ENCODE measurements around the gene RARG. TPM values are rescaled to one million over a fixed set of nuclear protein-coding genes. Genes with fewer than 3 reads are reported as not detected.

Gene RARG
- total RNA-seq, 1 experiment from 2014 or later, result 11.8 TPM

DNA sequence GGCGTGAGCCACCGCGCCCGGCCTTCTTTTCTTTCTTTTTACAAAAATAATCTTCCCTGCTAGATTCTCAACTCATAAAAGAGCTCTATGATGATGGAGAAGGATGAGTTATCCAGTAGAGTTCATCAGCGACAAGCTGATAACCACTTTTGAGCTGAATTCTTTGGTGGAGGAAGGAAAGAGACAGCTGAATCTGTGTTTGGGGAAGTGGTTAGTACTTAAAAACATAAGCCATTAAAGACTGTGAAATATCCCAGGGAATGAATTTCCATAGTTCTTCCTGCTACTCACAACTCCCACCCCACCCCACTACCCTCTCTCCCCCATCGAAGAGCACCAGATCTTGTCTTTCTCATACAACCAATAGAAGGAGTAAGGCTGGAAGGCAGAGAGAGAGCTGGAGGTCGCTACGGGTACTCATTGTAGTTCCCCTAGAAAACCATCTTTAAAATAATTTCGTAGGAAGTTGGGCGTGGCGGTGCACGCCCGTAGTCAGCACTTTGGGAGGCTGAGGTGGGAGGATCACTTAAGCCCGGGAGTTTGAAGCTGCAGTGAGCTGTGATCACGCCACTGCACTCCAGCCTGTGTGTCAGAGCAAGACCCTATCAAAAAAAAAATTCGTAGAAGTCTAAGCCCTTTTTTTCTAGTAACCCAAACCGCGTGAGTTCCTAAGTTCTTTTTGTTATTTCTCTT lies 35.4 kb upstream of the RARG start:
- Histone ChIP-seq H3K9me3 (no peaks in the 10 kb centered on the region), H3K36me3 (ENCODE audit: control insufficient read depth, insufficient read depth, low read length) (no peaks in the 10 kb centered on the region), H3K4me3 (ENCODE audit: low read depth, low read length) (peak overlapping the region; percentile 75), H3K4me1 (no peaks in the 10 kb centered on the region), H3K27me3 (replicated peaks; ENCODE audit: control insufficient read depth, insufficient read depth, low read length) (no peaks in the 10 kb centered on the region)
- H3K27me3 Mint-ChIP-seq (ENCODE audit: insufficient read depth, unreplicated experiment), result no peaks in the 10 kb centered on the region
- peaks cover 9% of the 10 kb centered on the region for H3K4me1 Mint-ChIP-seq (ENCODE audit: low read depth, unreplicated experiment)
- H3K9me3 Mint-ChIP-seq (ENCODE audit: unreplicated experiment), result no peaks in the 10 kb centered on the region
- no TSS peak for BruUV-seq (replicated peaks)
- H3K4me3 Mint-ChIP-seq (ENCODE audit: unreplicated experiment), result peak overlapping the region; percentile 99
- intact Hi-C loops (cut with micrococcal nuclease; ENCODE audit: unreplicated experiment), result no loop called here
- TF ChIP-seq, protein P1, sequence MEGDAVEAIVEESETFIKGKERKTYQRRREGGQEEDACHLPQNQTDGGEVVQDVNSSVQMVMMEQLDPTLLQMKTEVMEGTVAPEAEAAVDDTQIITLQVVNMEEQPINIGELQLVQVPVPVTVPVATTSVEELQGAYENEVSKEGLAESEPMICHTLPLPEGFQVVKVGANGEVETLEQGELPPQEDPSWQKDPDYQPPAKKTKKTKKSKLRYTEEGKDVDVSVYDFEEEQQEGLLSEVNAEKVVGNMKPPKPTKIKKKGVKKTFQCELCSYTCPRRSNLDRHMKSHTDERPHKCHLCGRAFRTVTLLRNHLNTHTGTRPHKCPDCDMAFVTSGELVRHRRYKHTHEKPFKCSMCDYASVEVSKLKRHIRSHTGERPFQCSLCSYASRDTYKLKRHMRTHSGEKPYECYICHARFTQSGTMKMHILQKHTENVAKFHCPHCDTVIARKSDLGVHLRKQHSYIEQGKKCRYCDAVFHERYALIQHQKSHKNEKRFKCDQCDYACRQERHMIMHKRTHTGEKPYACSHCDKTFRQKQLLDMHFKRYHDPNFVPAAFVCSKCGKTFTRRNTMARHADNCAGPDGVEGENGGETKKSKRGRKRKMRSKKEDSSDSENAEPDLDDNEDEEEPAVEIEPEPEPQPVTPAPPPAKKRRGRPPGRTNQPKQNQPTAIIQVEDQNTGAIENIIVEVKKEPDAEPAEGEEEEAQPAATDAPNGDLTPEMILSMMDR (IDR thresholded peaks at IDR 0.05; ENCODE audit: insufficient read depth in 1 of 2, low read depth in 1 of 2, low read length in 1 of 2, severe bottlenecking in 1 of 2, unreplicated experiment in 1 of 2), result no peak
- peak overlapping the region; percentile 92 for H3K27ac Mint-ChIP-seq (ENCODE audit: unreplicated experiment)
- POLR2A ChIA-PET, result interaction anchor here (0.5 kb wide), 1 partner anchor 18 kb away, joined by 4 read pairs; no protein-coding TSS in a partner anchor
- peaks cover 18% of the 10 kb centered on the region for H3K36me3 Mint-ChIP-seq (ENCODE audit: insufficient read depth, unreplicated experiment)
- CTCF ChIA-PET, result interaction anchor here (0.6 to 3.0 kb wide), 8 partner anchors 26 to 205 kb away, joined by 3 to 13 read pairs (median 4); partner anchors contain the start of genes AAAS and SPRYD3
- DNase-seq, result no peak

DNA sequence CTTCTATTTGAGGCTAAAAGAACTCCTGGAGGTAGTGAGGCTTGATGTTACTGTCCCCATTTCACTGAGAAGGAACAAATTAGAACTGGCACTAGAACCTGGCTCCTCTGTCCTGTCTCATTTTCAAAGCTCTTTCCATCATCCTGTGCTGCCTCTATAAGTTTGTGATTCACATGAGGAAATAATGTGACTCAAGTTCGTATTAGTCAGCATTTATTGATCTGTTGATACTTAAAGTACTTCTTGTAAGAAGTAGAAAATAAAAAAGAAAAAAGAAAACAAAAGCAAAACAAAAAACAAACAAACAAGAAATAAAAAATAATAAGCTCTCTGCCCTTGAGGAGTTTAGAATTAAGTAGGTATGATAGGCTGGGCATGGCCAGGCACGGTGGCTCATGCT lies 33.8 kb upstream of the RARG start:
- no peaks in the 10 kb centered on the region for H3K9me3 ChIP-seq
- CTCF ChIA-PET, result interaction anchor here (0.6 to 0.9 kb wide), 2 partner anchors 52 to 1874 kb away, joined by 3 to 4 read pairs; no protein-coding TSS in a partner anchor
- Mint-ChIP-seq H3K9me3 (ENCODE audit: unreplicated experiment) (no peaks in the 10 kb centered on the region), H3K27ac (ENCODE audit: unreplicated experiment) (no peak overlapping the region), H3K4me3 (ENCODE audit: unreplicated experiment) (no peak overlapping the region), H3K27me3 (ENCODE audit: insufficient read depth, unreplicated experiment) (no peaks in the 10 kb centered on the region), H3K4me1 (ENCODE audit: low read depth, unreplicated experiment) (peaks cover 9% of the 10 kb centered on the region), H3K36me3 (ENCODE audit: insufficient read depth, unreplicated experiment) (peaks cover 17% of the 10 kb centered on the region)
- no peaks in the 10 kb centered on the region for H3K4me1 ChIP-seq
- intact Hi-C loops (cut with micrococcal nuclease; ENCODE audit: unreplicated experiment), result no loop called here
- H3K36me3 ChIP-seq (ENCODE audit: control insufficient read depth, insufficient read depth, low read length), result no peaks in the 10 kb centered on the region
- H3K4me3 ChIP-seq (ENCODE audit: low read depth, low read length), result no peak overlapping the region
- POLR2A ChIA-PET, result no interaction called here
- no peak for DNase-seq
- BruUV-seq (replicated peaks), result no TSS peak
- TF ChIP-seq, protein P1 (IDR thresholded peaks at IDR 0.05; ENCODE audit: insufficient read depth in 1 of 2, low read depth in 1 of 2, low read length in 1 of 2, severe bottlenecking in 1 of 2, unreplicated experiment in 1 of 2), result no peak
- H3K27me3 ChIP-seq (replicated peaks; ENCODE audit: control insufficient read depth, insufficient read depth, low read length), result no peaks in the 10 kb centered on the region

DNA sequence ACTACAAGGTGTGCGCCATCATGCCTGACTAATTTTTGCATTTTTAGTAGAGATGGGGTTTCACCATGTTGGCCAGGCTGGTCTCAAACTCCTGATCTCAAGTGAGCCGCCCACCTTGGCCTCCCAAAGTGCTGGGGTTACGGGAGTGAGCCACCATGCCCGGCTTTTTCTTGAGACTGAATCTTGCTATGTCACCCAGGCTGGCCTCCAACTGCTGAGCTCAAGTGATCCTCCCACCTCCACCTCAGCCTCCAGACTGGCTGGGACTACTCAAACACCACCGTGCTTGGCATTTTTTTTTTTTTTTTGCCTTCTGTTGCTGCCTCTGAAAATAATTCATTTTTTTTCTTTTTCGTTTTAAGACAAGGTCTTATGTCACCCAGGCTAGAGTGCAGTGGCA lies 27.9 kb upstream of the RARG start:
- no peak overlapping the region for H3K4me3 ChIP-seq (ENCODE audit: low read depth, low read length)
- CTCF ChIA-PET, result interaction anchor here (0.7 kb wide), 1 partner anchor 795 kb away, joined by 3 read pairs; no protein-coding TSS in a partner anchor
- intact Hi-C loops (cut with micrococcal nuclease; ENCODE audit: unreplicated experiment), result no loop called here
- Mint-ChIP-seq H3K27me3 (ENCODE audit: insufficient read depth, unreplicated experiment) (no peaks in the 10 kb centered on the region), H3K9me3 (ENCODE audit: unreplicated experiment) (no peaks in the 10 kb centered on the region), H3K4me1 (ENCODE audit: low read depth, unreplicated experiment) (no peaks in the 10 kb centered on the region), H3K27ac (ENCODE audit: unreplicated experiment) (no peak overlapping the region), H3K36me3 (ENCODE audit: insufficient read depth, unreplicated experiment) (no peaks in the 10 kb centered on the region), H3K4me3 (ENCODE audit: unreplicated experiment) (no peak overlapping the region)
- no peaks in the 10 kb centered on the region for H3K27me3 ChIP-seq (replicated peaks; ENCODE audit: control insufficient read depth, insufficient read depth, low read length)
- POLR2A ChIA-PET, result no interaction called here
- TF ChIP-seq, protein P1 (IDR thresholded peaks at IDR 0.05; ENCODE audit: insufficient read depth in 1 of 2, low read depth in 1 of 2, low read length in 1 of 2, severe bottlenecking in 1 of 2, unreplicated experiment in 1 of 2), result no peak
- BruUV-seq (replicated peaks), result no TSS peak
- DNase-seq, result no peak
- no peaks in the 10 kb centered on the region for H3K4me1 ChIP-seq
- no peaks in the 10 kb centered on the region for H3K36me3 ChIP-seq (ENCODE audit: control insufficient read depth, insufficient read depth, low read length)
- H3K9me3 ChIP-seq, result no peaks in the 10 kb centered on the region
